ENCODE data around the gene PRSS27.
"Not testable (repeated sequence)": the region's sequence is repeated elsewhere in the genome, so short reads cannot be mapped to it uniquely, and the experiment has no call there.

The PRSS27 gene

DNA sequence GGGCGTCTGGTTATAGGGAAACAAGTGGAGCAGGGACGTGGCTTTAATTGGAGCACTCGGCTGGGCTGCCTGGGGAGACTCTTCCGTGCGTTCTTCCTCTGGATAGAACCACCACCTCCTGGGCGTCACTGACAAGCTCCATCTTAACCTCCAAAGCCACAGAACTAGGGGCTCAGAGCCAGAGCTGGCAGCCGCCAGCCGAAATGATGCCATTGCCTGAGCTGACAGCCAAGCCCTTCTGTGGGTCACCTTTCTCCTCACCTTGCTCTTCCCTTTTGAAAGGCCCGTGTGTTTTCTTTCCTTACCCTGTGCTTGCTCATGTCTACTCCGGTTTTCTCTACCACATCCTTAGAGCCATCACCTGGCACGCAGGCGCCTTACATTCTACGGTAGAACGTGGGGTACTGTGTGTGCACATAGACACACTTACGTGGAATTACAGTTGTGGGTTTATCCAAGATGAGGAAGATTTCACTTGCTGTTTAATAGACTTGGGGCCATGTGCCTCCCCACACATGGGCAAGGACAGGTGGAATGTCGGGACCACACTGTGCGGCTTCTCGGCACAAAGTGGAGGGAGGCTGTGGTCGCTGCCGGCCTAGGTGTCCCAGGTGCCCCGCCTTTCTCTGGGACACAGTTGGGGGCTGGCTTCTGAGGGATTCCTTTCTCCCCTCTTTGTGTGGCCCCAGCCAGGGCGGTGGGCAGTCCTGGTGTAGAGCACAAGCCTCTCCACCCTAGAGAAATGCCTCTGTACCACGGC, 41.6 kb downstream of the PRSS27 start:
- Histone ChIP-seq H3K4me1 (ENCODE audit: control insufficient read depth, low read length) (peaks cover 11% of the 10 kb centered on the region), H3K79me2 (ENCODE audit: control insufficient read depth, low read length) (peaks cover 24% of the 10 kb centered on the region)
- H3K9me2 ChIP-seq (replicated peaks; ENCODE audit: control insufficient read depth, low read length); H3K4me2 ChIP-seq (ENCODE audit: low read length); H3K9me3 ChIP-seq (ENCODE audit: control insufficient read depth, insufficient read depth, low read length); H3K36me3 ChIP-seq (ENCODE audit: control insufficient read depth, low read length); H3K4me3 ChIP-seq (ENCODE audit: low read length); H3F3A ChIP-seq (ENCODE audit: control insufficient read depth, insufficient read depth); H4K20me1 ChIP-seq (ENCODE audit: control insufficient read depth, insufficient read depth, low read depth, low read length); H3K27me3 ChIP-seq (ENCODE audit: control insufficient read depth, low read length); H3K27ac ChIP-seq (ENCODE audit: low read depth, low read length): not testable (repeated sequence)

DNA sequence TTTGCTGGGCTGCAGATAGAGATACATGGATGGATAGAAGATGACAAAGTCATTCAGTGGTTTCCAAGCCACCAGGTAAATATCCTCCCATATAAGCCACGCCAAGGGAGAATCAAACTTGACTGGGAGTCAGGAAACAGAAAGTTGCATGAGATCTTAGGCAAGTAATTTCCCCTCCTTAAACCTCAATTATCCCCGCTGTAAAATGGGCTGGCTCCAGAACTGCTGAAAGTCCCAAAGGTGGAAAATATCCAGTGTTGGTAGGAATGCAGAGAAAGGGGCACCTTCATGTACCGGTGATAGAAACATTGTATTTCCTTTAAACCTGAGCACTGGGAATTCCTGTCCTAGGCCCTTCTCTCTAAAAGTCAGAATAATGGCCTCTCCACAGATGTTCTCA, 43.1 kb downstream of the PRSS27 start:
- not testable (repeated sequence) for H3K36me3 ChIP-seq (ENCODE audit: control insufficient read depth, low read length); H3K4me2 ChIP-seq (ENCODE audit: low read length); H3F3A ChIP-seq (ENCODE audit: control insufficient read depth, insufficient read depth); H3K9me3 ChIP-seq (ENCODE audit: control insufficient read depth, insufficient read depth, low read length); H3K27ac ChIP-seq (ENCODE audit: low read depth, low read length); H3K4me3 ChIP-seq (ENCODE audit: low read length); H3K9me2 ChIP-seq (replicated peaks; ENCODE audit: control insufficient read depth, low read length); H4K20me1 ChIP-seq (ENCODE audit: control insufficient read depth, insufficient read depth, low read depth, low read length); H3K27me3 ChIP-seq (ENCODE audit: control insufficient read depth, low read length)
- Histone ChIP-seq H3K79me2 (ENCODE audit: control insufficient read depth, low read length) (peaks cover 20% of the 10 kb centered on the region), H3K4me1 (ENCODE audit: control insufficient read depth, low read length) (peaks cover 17% of the 10 kb centered on the region)

DNA sequence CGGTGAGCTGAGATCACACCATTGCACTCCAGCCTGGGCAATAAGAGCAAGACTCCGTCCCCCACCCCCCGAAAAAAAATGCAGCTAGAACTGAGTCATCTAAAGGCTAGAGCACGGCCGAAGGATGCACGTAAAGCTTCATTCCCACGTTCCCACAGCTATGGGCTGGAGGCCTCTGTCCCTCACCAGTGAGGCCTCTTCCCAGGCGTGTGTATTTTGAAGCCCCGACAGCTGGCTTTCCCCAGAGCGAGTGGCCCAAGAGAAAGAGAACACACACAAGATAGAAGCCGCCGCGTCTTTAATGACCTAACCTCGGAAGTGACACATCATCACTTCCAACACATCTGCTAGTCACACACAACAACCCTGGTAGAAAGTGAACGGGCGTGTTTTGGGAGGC, 44.3 kb downstream of the PRSS27 start:
- H3K36me3 ChIP-seq (ENCODE audit: control insufficient read depth, low read length) = no peaks in the 10 kb centered on the region
- H3K27ac ChIP-seq (ENCODE audit: low read depth, low read length) = no peak overlapping the region
- H4K20me1 ChIP-seq (ENCODE audit: control insufficient read depth, insufficient read depth, low read depth, low read length) = no peaks in the 10 kb centered on the region
- no peak overlapping the region for H3K4me2 ChIP-seq (ENCODE audit: low read length)
- peaks cover 12% of the 10 kb centered on the region for H3K79me2 ChIP-seq (ENCODE audit: control insufficient read depth, low read length)
- H3K4me3 ChIP-seq (ENCODE audit: low read length) = no peak overlapping the region
- H3K9me3 ChIP-seq (ENCODE audit: control insufficient read depth, insufficient read depth, low read length) = no peaks in the 10 kb centered on the region
- 0 out of 2 replicates have a peak, but pooled peaks cover 2% of the 10 kb centered on the region for H3F3A ChIP-seq (ENCODE audit: control insufficient read depth, insufficient read depth)
- peaks cover 21% of the 10 kb centered on the region for H3K4me1 ChIP-seq (ENCODE audit: control insufficient read depth, low read length)
- no peaks in the 10 kb centered on the region for H3K9me2 ChIP-seq (replicated peaks; ENCODE audit: control insufficient read depth, low read length)
- TF ChIP-seq EZH2phosphoT487 (IDR thresholded peaks at IDR 0.05; ENCODE audit: borderline replicate concordance, low read length) (no peak), CTCF (IDR thresholded peaks at IDR 0.05; ENCODE audit: low read depth, low read length, poor library complexity, severe bottlenecking) (no peak)
- H3K27me3 ChIP-seq (ENCODE audit: control insufficient read depth, low read length) = no peaks in the 10 kb centered on the region

DNA sequence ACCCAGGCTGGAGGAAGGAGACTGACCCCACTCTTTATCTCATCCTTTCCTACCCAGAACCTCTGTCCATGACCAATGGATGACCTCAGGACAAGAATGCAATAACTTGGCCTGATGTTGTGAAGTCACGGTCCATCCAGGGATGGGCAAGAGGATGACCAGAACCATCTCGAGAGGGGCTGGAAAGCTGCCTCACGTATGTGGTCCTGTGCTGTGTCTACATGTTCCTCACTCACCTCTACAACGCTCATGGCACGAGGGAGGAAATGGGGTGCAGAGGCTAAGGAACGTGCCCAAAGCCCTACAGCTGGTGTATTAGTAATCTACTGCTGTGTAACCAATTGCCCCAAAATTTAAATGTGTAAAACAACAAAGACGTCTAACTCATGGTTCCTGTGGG, 45.0 kb downstream of the PRSS27 start:
- H3K27ac ChIP-seq (ENCODE audit: low read depth, low read length) = no peak overlapping the region
- H3K4me3 ChIP-seq (ENCODE audit: low read length) = no peak overlapping the region
- no peaks in the 10 kb centered on the region for H3K9me2 ChIP-seq (replicated peaks; ENCODE audit: control insufficient read depth, low read length)
- H3K36me3 ChIP-seq (ENCODE audit: control insufficient read depth, low read length) = no peaks in the 10 kb centered on the region
- TF ChIP-seq CTCF (IDR thresholded peaks at IDR 0.05; ENCODE audit: low read depth, low read length, poor library complexity, severe bottlenecking) (no peak), EZH2phosphoT487 (IDR thresholded peaks at IDR 0.05; ENCODE audit: borderline replicate concordance, low read length) (no peak)
- H3F3A ChIP-seq (ENCODE audit: control insufficient read depth, insufficient read depth) = 0 out of 2 replicates have a peak, but pooled peaks cover 2% of the 10 kb centered on the region
- H3K79me2 ChIP-seq (ENCODE audit: control insufficient read depth, low read length) = peaks cover 11% of the 10 kb centered on the region
- no peaks in the 10 kb centered on the region for H3K27me3 ChIP-seq (ENCODE audit: control insufficient read depth, low read length)
- peaks cover 21% of the 10 kb centered on the region for H3K4me1 ChIP-seq (ENCODE audit: control insufficient read depth, low read length)
- H3K4me2 ChIP-seq (ENCODE audit: low read length) = no peak overlapping the region
- no peaks in the 10 kb centered on the region for H3K9me3 ChIP-seq (ENCODE audit: control insufficient read depth, insufficient read depth, low read length)
- no peaks in the 10 kb centered on the region for H4K20me1 ChIP-seq (ENCODE audit: control insufficient read depth, insufficient read depth, low read depth, low read length)

Data from DOHH2 (cell line).